22Rv1 (cell line): ENCODE data around the gene RREB1.

ENCODE experiments used
- ZFX ChIP-seq: fragments of 450-650 bp; IDR thresholded peaks from 2 replicates; pipeline ENCODE4 v1.6.1; 2017; ENCODE audit warnings: antibody characterized with exemption, borderline replicate concordance
- TF ChIP-seq, protein P1 (sequence below): fragments of 450-650 bp; IDR thresholded peaks from 2 replicates; pipeline ENCODE4 v1.5.1; 2017; ENCODE audit warnings: mild to moderate bottlenecking

DNA sequence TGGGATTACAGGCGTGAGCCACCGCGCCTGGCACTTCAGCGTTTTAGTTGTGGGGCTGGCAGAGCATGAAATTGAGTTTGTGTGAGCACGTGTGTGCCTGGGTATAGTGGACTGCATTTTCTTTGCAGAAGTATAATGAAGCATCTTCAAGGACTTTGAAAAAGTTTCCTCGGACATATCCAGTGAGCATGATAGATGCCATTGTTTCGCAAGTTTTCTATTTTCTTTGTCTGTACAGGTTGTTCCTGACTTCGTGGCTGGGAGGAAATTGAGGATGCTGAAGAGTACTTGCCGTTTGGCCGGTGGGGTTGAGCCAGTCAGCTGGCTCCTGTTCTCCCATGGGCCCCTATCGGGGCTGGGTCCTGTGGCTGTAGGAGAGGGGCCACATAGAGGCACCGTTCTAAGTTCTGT lies 55.9 kb downstream of the RREB1 start:
- TF ChIP-seq, protein P1, sequence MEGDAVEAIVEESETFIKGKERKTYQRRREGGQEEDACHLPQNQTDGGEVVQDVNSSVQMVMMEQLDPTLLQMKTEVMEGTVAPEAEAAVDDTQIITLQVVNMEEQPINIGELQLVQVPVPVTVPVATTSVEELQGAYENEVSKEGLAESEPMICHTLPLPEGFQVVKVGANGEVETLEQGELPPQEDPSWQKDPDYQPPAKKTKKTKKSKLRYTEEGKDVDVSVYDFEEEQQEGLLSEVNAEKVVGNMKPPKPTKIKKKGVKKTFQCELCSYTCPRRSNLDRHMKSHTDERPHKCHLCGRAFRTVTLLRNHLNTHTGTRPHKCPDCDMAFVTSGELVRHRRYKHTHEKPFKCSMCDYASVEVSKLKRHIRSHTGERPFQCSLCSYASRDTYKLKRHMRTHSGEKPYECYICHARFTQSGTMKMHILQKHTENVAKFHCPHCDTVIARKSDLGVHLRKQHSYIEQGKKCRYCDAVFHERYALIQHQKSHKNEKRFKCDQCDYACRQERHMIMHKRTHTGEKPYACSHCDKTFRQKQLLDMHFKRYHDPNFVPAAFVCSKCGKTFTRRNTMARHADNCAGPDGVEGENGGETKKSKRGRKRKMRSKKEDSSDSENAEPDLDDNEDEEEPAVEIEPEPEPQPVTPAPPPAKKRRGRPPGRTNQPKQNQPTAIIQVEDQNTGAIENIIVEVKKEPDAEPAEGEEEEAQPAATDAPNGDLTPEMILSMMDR: no peak
- TF ChIP-seq ZFX: no peak
